Activated CD4-positive, alpha-beta memory T cell treated with anti-CD3 and anti-CD28 coated beads, Interleukin-2, amount 10 ng/mL, durations not matched to agents 7 days and 5 days (primary cell): ENCODE results near the gene MBD3L4. TPM values are rescaled to one million over a fixed set of nuclear protein-coding genes. Genes with fewer than 3 reads are reported as not detected.
"Not testable (repeated sequence)": the region's sequence is repeated elsewhere in the genome, so short reads cannot be mapped to it uniquely, and the experiment has no call there.

Source experiments
- CTCF ChIA-PET: fragments of 350-600 bp; sonication (Branson Sonifier 250); formaldehyde crosslinking; loops from one replicate; lab custom pipeline; 2021; ENCODE audit warnings: antibody characterized with exemption, inconsistent platforms; lab: Charles Lee
- POLR2A ChIA-PET: fragments of 350-600 bp; sonication (Branson Sonifier 250); formaldehyde crosslinking; loops from one replicate; lab custom pipeline; 2021; ENCODE audit warnings: antibody characterized with exemption; lab: Charles Lee
- DNase-seq: peaks from one replicate; pipeline ENCODE4 v3.0.0-alpha.2; 2020
- H3K27ac Mint-ChIP-seq: one replicate; pipeline ENCODE4 v1.8.0; 2021; ENCODE audit warnings: mild to moderate bottlenecking, mixed read lengths
- H3K27me3 Mint-ChIP-seq: one replicate; pipeline ENCODE4 v1.8.0; 2021; ENCODE audit warnings: mixed read lengths
- H3K36me3 Mint-ChIP-seq: one replicate; pipeline ENCODE4 v1.8.0; 2021; ENCODE audit warnings: low read depth, mixed read lengths
- H3K4me1 Mint-ChIP-seq: one replicate; pipeline ENCODE4 v1.8.0; 2021; ENCODE audit warnings: mixed read lengths
- H3K4me3 Mint-ChIP-seq: one replicate; pipeline ENCODE4 v1.8.0; 2021; ENCODE audit warnings: mild to moderate bottlenecking, mixed read lengths
- H3K9me3 Mint-ChIP-seq: one replicate; pipeline ENCODE4 v1.8.0; 2021; ENCODE audit warnings: mixed read lengths
- total RNA-seq, 2 experiments: library from RNA; stranded (reverse); gene quantifications; one replicate each; pipeline ENCODE4 v1.2.3, GENCODE V29; 2021

MBD3L4 gene
- not detected for total RNA-seq

GRCh38 chr19:7040079-7040478 is at the start of gene MBD3L4:
Gene MBD3L4 (minus strand): TSS chr19:7040179. CDS start chr19:7040144, 35 bp downstream.
- H3K27me3 Mint-ChIP-seq, DNase-seq, POLR2A ChIA-PET, H3K4me3 Mint-ChIP-seq, H3K4me1 Mint-ChIP-seq, H3K27ac Mint-ChIP-seq, CTCF ChIA-PET, H3K9me3 Mint-ChIP-seq, H3K36me3 Mint-ChIP-seq: not testable (repeated sequence)

DNA sequence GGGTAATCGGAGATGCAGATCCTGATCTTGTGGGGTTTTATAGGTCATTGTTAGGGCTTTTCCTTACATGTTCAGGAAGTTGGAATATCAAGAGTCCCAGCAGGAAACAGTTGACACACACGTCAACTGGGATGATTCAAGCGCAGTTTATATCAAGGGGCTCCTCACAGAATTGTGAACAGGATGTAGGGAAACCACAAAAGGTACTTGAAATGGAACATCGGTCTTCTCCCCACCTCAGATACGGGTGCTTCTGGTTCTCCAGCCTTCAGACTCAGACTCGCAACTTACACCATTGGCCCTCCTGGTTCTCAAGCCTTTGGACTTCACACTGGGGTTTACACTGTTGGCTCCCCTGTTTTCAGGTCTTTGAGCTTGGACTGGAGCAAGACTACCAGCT is 49.0 kb upstream of the MBD3L4 start:
- H3K27me3 Mint-ChIP-seq, result no peaks in the 10 kb centered on the region
- no peaks in the 10 kb centered on the region for H3K4me1 Mint-ChIP-seq
- DNase-seq, result no peak
- POLR2A ChIA-PET, result no interaction called here
- CTCF ChIA-PET, result no interaction called here
- no peak overlapping the region for H3K4me3 Mint-ChIP-seq
- peaks cover 46% of the 10 kb centered on the region for H3K36me3 Mint-ChIP-seq
- no peak overlapping the region for H3K27ac Mint-ChIP-seq
- peaks cover 57% of the 10 kb centered on the region for H3K9me3 Mint-ChIP-seq

DNA sequence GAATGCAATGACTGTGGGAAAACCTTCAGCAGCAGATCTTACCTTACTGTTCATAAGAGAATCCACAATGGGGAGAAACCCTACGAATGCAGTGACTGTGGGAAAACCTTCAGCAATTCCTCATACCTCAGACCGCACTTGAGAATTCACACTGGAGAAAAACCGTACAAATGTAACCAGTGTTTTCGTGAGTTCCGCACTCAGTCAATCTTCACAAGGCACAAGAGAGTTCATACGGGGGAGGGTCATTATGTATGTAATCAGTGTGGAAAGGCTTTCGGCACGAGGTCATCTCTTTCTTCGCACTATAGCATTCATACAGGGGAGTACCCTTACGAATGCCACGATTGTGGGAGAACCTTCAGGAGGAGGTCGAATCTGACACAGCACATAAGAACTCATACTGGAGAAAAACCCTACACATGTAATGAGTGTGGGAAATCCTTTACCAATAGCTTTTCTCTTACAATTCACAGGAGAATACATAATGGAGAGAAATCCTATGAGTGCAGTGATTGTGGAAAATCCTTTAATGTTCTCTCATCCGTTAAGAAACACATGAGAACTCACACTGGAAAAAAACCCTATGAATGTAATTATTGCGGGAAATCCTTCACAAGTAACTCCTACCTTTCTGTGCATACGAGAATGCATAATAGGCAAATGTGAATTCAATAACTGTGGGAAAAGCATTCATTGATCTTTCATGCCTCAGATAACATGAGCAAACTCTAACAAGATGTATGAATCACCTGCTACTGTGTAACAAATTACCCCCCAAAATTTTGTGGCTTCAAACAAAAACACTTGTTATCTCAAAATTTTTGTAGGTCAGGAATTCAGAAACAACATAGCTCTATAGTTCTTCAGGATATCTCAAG is 43.3 kb upstream of the MBD3L4 start:
- peak overlapping the region; percentile 40 for H3K27ac Mint-ChIP-seq
- ChIA-PET CTCF (no interaction called here), POLR2A (interaction anchor here (1.2 kb wide), 1 partner anchor 14 kb away, joined by 3 read pairs; the partner anchor contains the start of gene ZNF557)

DNA sequence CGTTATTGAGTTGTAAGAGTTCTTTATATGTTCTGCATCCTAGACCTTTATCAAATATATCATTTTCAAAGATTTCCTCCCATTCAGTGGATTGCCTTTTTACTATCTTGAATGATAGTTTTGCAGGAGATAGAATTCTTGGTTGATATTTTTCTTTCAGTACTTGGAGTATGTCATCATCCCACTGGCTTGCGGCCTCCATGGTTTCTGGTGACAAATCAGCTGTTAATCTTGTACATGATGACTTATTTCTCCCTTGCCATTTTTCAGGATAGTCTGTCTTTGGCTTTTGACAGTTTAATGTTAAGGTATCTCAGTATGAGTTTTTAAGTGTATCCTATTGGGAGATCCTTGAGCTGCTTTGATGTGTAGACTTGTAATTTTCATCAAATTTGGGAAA is 38.0 kb upstream of the MBD3L4 start:
- Mint-ChIP-seq H3K27ac (no peak overlapping the region), H3K9me3 (peaks cover 45% of the 10 kb centered on the region), H3K4me3 (no peak overlapping the region), H3K36me3 (peaks cover 95% of the 10 kb centered on the region), H3K27me3 (no peaks in the 10 kb centered on the region), H3K4me1 (no peaks in the 10 kb centered on the region)
- ChIA-PET CTCF (interaction anchor here (0.7 kb wide), 1 partner anchor 267 kb away, joined by 4 read pairs; no protein-coding TSS in a partner anchor), POLR2A (interaction anchor here (0.6 to 0.9 kb wide), 2 partner anchors 8 to 21 kb away, joined by 3 read pairs; partner anchors contain the start of gene ZNF557)
- DNase-seq, result no peak

More for the DNA sequence above, 43.3 kb upstream of the MBD3L4 start:
- Mint-ChIP-seq H3K4me3 (no peak overlapping the region), H3K9me3 (peaks cover 60% of the 10 kb centered on the region), H3K36me3 (peaks cover 81% of the 10 kb centered on the region), H3K27me3 (no peaks in the 10 kb centered on the region), H3K4me1 (no peaks in the 10 kb centered on the region)
- no peak for DNase-seq

GRCh38 chr19:7076151-7076550 is 36.2 kb upstream of the MBD3L4 start:
- Mint-ChIP-seq H3K4me1 (peaks cover 6% of the 10 kb centered on the region), H3K27ac (no peak overlapping the region), H3K4me3 (no peak overlapping the region), H3K27me3 (no peaks in the 10 kb centered on the region), H3K36me3 (peaks cover 89% of the 10 kb centered on the region), H3K9me3 (peaks cover 40% of the 10 kb centered on the region)
- CTCF ChIA-PET, result no interaction called here
- POLR2A ChIA-PET, result no interaction called here
- no peak for DNase-seq

DNA sequence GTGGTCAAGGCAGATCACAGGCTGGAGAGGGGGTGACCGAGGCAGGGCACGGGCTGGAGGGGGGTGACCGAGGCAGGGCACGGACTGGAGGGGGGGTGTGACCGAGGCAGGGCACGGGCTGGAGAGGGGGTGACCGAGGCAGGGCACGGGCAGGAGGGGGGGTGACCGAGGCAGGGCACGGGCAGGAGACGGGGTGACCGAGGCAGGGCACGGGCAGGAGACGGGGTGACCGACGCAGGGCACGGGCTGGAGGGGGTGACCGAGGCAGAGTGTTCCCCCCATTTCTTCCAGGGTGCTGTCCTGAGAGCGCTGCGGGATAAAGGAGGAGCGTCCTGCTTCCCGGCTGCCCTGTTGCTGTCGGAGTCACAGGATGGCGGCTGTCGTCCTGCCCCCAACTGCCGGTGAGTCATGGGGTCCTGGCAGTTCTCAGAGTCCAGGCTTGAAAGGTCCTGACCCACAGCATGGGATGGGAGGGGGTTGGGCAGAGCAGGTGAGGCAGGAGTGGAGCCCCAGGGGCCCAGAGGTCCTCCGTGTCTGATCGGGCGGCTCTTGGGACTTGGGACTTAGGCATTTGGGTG is 34.8 kb upstream of the MBD3L4 start:
- ChIA-PET CTCF (interaction anchor here (0.6 kb wide), 1 partner anchor 814 kb away, joined by 3 read pairs; no protein-coding TSS in a partner anchor), POLR2A (no interaction called here)
- Mint-ChIP-seq H3K9me3 (peaks cover 30% of the 10 kb centered on the region), H3K4me1 (peaks cover 17% of the 10 kb centered on the region), H3K27ac (no peak overlapping the region), H3K36me3 (peaks cover 88% of the 10 kb centered on the region), H3K27me3 (no peaks in the 10 kb centered on the region), H3K4me3 (no peak overlapping the region)
- no peak for DNase-seq

GRCh38 chr19:7072541-7072940 is 32.6 kb upstream of the MBD3L4 start:
- Mint-ChIP-seq H3K27me3 (no peaks in the 10 kb centered on the region), H3K27ac (no peak overlapping the region), H3K4me1 (peaks cover 24% of the 10 kb centered on the region), H3K9me3 (peaks cover 16% of the 10 kb centered on the region), H3K4me3 (peak overlapping the region; percentile 43), H3K36me3 (peaks cover 73% of the 10 kb centered on the region)
- ChIA-PET CTCF (no interaction called here), POLR2A (no interaction called here)
- no peak for DNase-seq

GRCh38 chr19:7069904-7070226 is 29.9 kb upstream of the MBD3L4 start:
- DNase-seq, result no peak
- H3K27me3 Mint-ChIP-seq, result no peaks in the 10 kb centered on the region
- H3K4me3 Mint-ChIP-seq, result peak overlapping the region; percentile 96
- H3K27ac Mint-ChIP-seq, result peak overlapping the region; percentile 91
- peaks cover 10% of the 10 kb centered on the region for H3K9me3 Mint-ChIP-seq
- ChIA-PET POLR2A (interaction anchor here (1.0 to 3.1 kb wide), 15 partner anchors 8 to 799 kb away, joined by 3 to 38 read pairs (median 4); partner anchors contain the start of genes ARHGEF18, GPR108, PET100 and SH2D3A), CTCF (interaction anchor here (0.8 to 3.3 kb wide), 4 partner anchors 29 to 207 kb away, joined by 3 to 11 read pairs (median 5); no protein-coding TSS in a partner anchor)
- peaks cover 24% of the 10 kb centered on the region for H3K4me1 Mint-ChIP-seq
- H3K36me3 Mint-ChIP-seq, result peaks cover 47% of the 10 kb centered on the region

- Mint-ChIP-seq H3K4me1 (peaks cover 24% of the 10 kb centered on the region), H3K36me3 (peaks cover 41% of the 10 kb centered on the region), H3K4me3 (peak within 1 kb of the TSS; percentile 96), H3K27ac (peak within 1 kb of the TSS; percentile 91), H3K9me3 (peaks cover 10% of the 10 kb centered on the region), H3K27me3 (no peaks in the 10 kb centered on the region)
- POLR2A ChIA-PET, result interaction anchor here (0.9 to 3.1 kb wide), 15 partner anchors 9 to 800 kb away, joined by 3 to 38 read pairs (median 4); partner anchors contain the start of genes ARHGEF18, GPR108, PET100 and SH2D3A
- DNase-seq, result peak; percentile 99
- CTCF ChIA-PET, result interaction anchor here (0.8 to 3.3 kb wide), 6 partner anchors 30 to 933 kb away, joined by 3 to 12 read pairs (median 6); no protein-coding TSS in a partner anchor
Observed at GRCh38 chr19:7069042-7069903, 29.3 kb upstream of the MBD3L4 start, which contains the start of gene ZNF557. Gene ZNF557 (plus strand): TSS chr19:7069703. CDS start chr19:7075075, 5,372 bp downstream.

DNA sequence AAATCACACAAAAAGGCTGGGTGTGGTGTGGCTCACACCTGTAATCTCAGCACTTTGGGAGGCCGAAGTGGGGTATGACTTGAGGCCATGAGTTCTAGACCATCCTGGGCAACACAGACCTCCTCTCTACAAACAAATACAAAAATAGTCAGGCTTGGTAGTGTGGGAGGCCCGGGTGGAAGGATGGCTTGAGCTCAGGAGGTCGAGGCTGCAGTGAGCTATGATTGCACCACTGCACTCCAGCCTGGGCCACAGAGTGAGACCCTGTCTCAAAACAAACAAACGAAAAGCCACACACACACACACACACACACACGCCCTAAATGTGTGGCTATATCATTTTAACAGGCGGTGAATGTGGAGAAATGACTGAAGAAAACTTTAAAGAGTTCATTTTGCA is 28.6 kb upstream of the MBD3L4 start:
- CTCF ChIA-PET, result interaction anchor here (1.0 to 3.3 kb wide), 5 partner anchors 31 to 934 kb away, joined by 3 to 12 read pairs (median 7); no protein-coding TSS in a partner anchor
- peak overlapping the region; percentile 91 for H3K27ac Mint-ChIP-seq
- H3K36me3 Mint-ChIP-seq, result peaks cover 34% of the 10 kb centered on the region
- H3K4me1 Mint-ChIP-seq, result peaks cover 24% of the 10 kb centered on the region
- H3K27me3 Mint-ChIP-seq, result no peaks in the 10 kb centered on the region
- POLR2A ChIA-PET, result interaction anchor here (0.9 to 3.1 kb wide), 10 partner anchors 13 to 800 kb away, joined by 3 to 38 read pairs (median 4); partner anchors contain the start of genes ARHGEF18 and SH2D3A
- peaks cover 8% of the 10 kb centered on the region for H3K9me3 Mint-ChIP-seq
- no peak for DNase-seq
- H3K4me3 Mint-ChIP-seq, result peak overlapping the region; percentile 96

GRCh38 chr19:7067716-7068115 is 27.7 kb upstream of the MBD3L4 start:
- ChIA-PET POLR2A (interaction anchor here (3.1 kb wide), 1 partner anchor 31 kb away, joined by 38 read pairs; no protein-coding TSS in a partner anchor), CTCF (interaction anchor here (1.7 to 3.3 kb wide), 3 partner anchors 32 to 55 kb away, joined by 4 to 12 read pairs (median 11); no protein-coding TSS in a partner anchor)
- Mint-ChIP-seq H3K36me3 (peaks cover 28% of the 10 kb centered on the region), H3K9me3 (peaks cover 6% of the 10 kb centered on the region), H3K4me1 (peaks cover 24% of the 10 kb centered on the region), H3K27me3 (no peaks in the 10 kb centered on the region), H3K4me3 (no peak overlapping the region), H3K27ac (no peak overlapping the region)
- no peak for DNase-seq

DNA sequence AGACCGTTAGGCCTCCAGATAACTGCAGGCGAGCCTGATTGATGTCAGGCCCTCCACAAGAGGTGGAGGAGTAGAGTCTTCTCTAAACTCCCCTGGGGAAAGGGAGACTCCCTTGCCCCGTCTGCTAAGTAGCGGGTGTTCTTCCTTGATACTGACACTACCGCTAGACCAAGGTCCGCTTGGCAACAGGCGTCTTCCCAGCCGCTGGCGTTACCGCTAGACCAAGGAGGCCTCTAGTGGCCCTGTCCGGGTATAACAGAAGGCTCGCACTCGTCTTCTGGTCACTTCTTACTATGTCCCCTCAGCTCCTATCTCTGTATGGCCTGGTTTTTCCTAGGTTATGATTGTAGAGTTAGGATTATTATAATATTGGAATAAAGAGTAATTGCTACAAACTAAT is 27.1 kb upstream of the MBD3L4 start:
- DNase-seq, H3K27me3 Mint-ChIP-seq, H3K27ac Mint-ChIP-seq, POLR2A ChIA-PET, H3K4me3 Mint-ChIP-seq, H3K9me3 Mint-ChIP-seq, CTCF ChIA-PET: not testable (repeated sequence)
- Mint-ChIP-seq H3K4me1 (peaks cover 19% of the 10 kb centered on the region), H3K36me3 (peaks cover 22% of the 10 kb centered on the region)
